NB4 (cell line): ENCODE data around the gene TMC7.

ENCODE experiments used
- CTCF ChIP-seq: IDR thresholded peaks from one replicate; pipeline ENCODE4 v1.5.1; 2012; ENCODE audit warnings: low read depth, low read length
- POLR2A ChIP-seq: IDR thresholded peaks from 2 replicates; pipeline ENCODE4 v1.6.1; 2011; ENCODE audit warnings: mild to moderate bottlenecking; ENCODE audit not compliant: insufficient read length; ENCODE audit errors: extremely low read depth

- TF ChIP-seq CTCF (no peak), POLR2A (no peak)
These were observed 99.9 kb downstream of the TMC7 start for GRCh38 chr16:19083670-19084069.
